Tibial nerve (tissue), 3 donors: Measurements from ENCODE around the gene SLC37A1.

ENCODE experiments used
- POLR2A ChIP-seq, 2 donors: fragments of 450-650 bp; IDR thresholded peaks; one replicate each; pipeline ENCODE4 v1.6.1; 2017; ENCODE audit warnings: antibody characterized with exemption in 2 of 2, mild to moderate bottlenecking in 2 of 2, moderate library complexity in 2 of 2
- TF ChIP-seq, protein P1 (sequence below), 5 experiments: fragments of 200-600 bp in 3 of 5; fragments of 450-650 bp in 2 of 5; sonication (generic) in 3 of 5; IDR thresholded peaks; one replicate each; pipeline ENCODE4 v1.5.1; 2016 to 2019; ENCODE audit warnings: antibody characterized with exemption in 5 of 5, mild to moderate bottlenecking in 3 of 5, moderate library complexity in 2 of 5

DNA sequence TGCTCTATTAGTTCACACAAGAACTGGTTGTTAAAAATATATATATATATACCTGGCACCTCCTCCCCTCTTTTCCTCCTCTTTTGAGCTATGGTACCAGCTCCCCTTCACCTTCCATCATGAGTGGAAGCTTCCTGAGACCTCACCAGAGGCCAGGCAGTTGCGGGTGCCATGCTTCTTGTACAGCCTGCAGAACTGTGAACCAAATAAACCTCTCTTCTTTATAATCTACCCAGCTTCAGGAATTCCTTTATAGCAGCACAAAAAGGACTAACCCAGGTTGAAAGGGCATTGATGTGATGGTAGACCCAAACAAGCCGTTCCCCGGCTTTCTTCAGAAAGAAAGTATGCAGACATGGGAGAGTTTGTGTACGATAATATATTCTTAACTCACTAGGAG lies 32.5 kb upstream of the SLC37A1 start:
- no peak for TF ChIP-seq POLR2A (IDR thresholded peaks at IDR 0.05)
- TF ChIP-seq, protein P1, sequence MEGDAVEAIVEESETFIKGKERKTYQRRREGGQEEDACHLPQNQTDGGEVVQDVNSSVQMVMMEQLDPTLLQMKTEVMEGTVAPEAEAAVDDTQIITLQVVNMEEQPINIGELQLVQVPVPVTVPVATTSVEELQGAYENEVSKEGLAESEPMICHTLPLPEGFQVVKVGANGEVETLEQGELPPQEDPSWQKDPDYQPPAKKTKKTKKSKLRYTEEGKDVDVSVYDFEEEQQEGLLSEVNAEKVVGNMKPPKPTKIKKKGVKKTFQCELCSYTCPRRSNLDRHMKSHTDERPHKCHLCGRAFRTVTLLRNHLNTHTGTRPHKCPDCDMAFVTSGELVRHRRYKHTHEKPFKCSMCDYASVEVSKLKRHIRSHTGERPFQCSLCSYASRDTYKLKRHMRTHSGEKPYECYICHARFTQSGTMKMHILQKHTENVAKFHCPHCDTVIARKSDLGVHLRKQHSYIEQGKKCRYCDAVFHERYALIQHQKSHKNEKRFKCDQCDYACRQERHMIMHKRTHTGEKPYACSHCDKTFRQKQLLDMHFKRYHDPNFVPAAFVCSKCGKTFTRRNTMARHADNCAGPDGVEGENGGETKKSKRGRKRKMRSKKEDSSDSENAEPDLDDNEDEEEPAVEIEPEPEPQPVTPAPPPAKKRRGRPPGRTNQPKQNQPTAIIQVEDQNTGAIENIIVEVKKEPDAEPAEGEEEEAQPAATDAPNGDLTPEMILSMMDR (IDR thresholded peaks at IDR 0.05): no peak
